ENCODE results near the gene RHBDD1. TPM values are rescaled to one million over a fixed set of nuclear protein-coding genes. Genes with fewer than 3 reads are reported as not detected.

RHBDD1 gene
- total and polyA plus RNA-seq, 2 donors (not counting 3 experiments of a cell fraction or from before 2014, with no cell fraction given) = 6.8 to 19.4 TPM

- DNase-seq (ENCODE audit: low read depth, low spot score) = no peak
- no peaks in the 10 kb centered on the region for H3K79me2 ChIP-seq (ENCODE audit: control insufficient read depth, insufficient read depth, low read length)
- H3K4me3 ChIP-seq (replicated peaks in 1 of 3; ENCODE audit: insufficient read depth in 1 of 3, low read depth in 1 of 3, low read length in 3 of 3) = no peak overlapping the region
- ChIA-PET POLR2A (no interaction called here), CTCF (no interaction called here)
- BruUV-seq (replicated peaks) = no TSS peak
- intact Hi-C loops (cut with micrococcal nuclease) (no loop called here), dilution Hi-C loops (cut with MboI; ENCODE audit: extremely low pct_ligation_motif_present, low sequenced_read_pairs) (no loop called here)
- H4K20me1 ChIP-seq (replicated peaks; ENCODE audit: control insufficient read depth, extremely low read depth, insufficient read depth, low read length) = no peaks in the 10 kb centered on the region
- H3K4me1 ChIP-seq (ENCODE audit: control insufficient read depth, extremely low read depth, insufficient read depth, low read length) = no peaks in the 10 kb centered on the region
- H3K4me2 ChIP-seq (ENCODE audit: insufficient read depth, low read length) = no peak overlapping the region
- no peaks in the 10 kb centered on the region for H3K36me3 ChIP-seq (ENCODE audit: control insufficient read depth in 2 of 2, extremely low read depth in 1 of 2, insufficient read depth in 2 of 2, low read length in 2 of 2)
- H3K27ac ChIP-seq (ENCODE audit: insufficient read depth, low read depth, low read length) = no peak overlapping the region
- H3K9me1 ChIP-seq (replicated peaks; ENCODE audit: control insufficient read depth, extremely low read depth, insufficient read depth, low read length) = no peaks in the 10 kb centered on the region
- no peaks in the 10 kb centered on the region for H3K27me3 ChIP-seq (ENCODE audit: control insufficient read depth in 2 of 2, insufficient read depth in 2 of 2, low read length in 2 of 2)
- FAIRE-seq = no peak
- no peak overlapping the region for H3K9ac ChIP-seq (replicated peaks; ENCODE audit: extremely low read depth, insufficient read depth, low read length)
- TF ChIP-seq EZH2 (IDR thresholded peaks at IDR 0.05; ENCODE audit: borderline replicate concordance, low read depth, low read length, severe bottlenecking) (no peak), GATA2 (IDR thresholded peaks at IDR 0.05; ENCODE audit: insufficient read depth, insufficient read length, low read depth, low read length) (no peak), POLR2AphosphoS5 (IDR thresholded peaks at IDR 0.05; ENCODE audit: insufficient read depth, low read depth, low read length) (no peak)
- no peaks in the 10 kb centered on the region for H3K9me3 ChIP-seq (replicated peaks; ENCODE audit: control insufficient read depth, insufficient read depth, low read length)
- no peak overlapping the region for H2AFZ ChIP-seq (ENCODE audit: low read depth, low read length)
These were observed 194.9 kb downstream of the RHBDD1 start for GRCh38 chr2:227030789-227031188.

- Histone ChIP-seq H3K4me2 (ENCODE audit: insufficient read depth, low read length) (no peak overlapping the region), H3K36me3 (ENCODE audit: control insufficient read depth in 2 of 2, extremely low read depth in 1 of 2, insufficient read depth in 2 of 2, low read length in 2 of 2) (no peaks in the 10 kb centered on the region), H3K27ac (ENCODE audit: insufficient read depth, low read depth, low read length) (no peak overlapping the region), H3K4me1 (ENCODE audit: control insufficient read depth, extremely low read depth, insufficient read depth, low read length) (no peaks in the 10 kb centered on the region), H3K9me1 (replicated peaks; ENCODE audit: control insufficient read depth, extremely low read depth, insufficient read depth, low read length) (no peaks in the 10 kb centered on the region), H3K9ac (replicated peaks; ENCODE audit: extremely low read depth, insufficient read depth, low read length) (no peak overlapping the region), H3K27me3 (ENCODE audit: control insufficient read depth in 2 of 2, insufficient read depth in 2 of 2, low read length in 2 of 2) (no peaks in the 10 kb centered on the region), H3K9me3 (replicated peaks; ENCODE audit: control insufficient read depth, insufficient read depth, low read length) (no peaks in the 10 kb centered on the region), H4K20me1 (replicated peaks; ENCODE audit: control insufficient read depth, extremely low read depth, insufficient read depth, low read length) (no peaks in the 10 kb centered on the region), H3K79me2 (ENCODE audit: control insufficient read depth, insufficient read depth, low read length) (no peaks in the 10 kb centered on the region), H2AFZ (ENCODE audit: low read depth, low read length) (no peak overlapping the region), H3K4me3 (replicated peaks in 1 of 3; ENCODE audit: insufficient read depth in 1 of 3, low read depth in 1 of 3, low read length in 3 of 3) (no peak overlapping the region)
- dilution Hi-C loops (cut with MboI; ENCODE audit: extremely low pct_ligation_motif_present, low sequenced_read_pairs) (no loop called here), intact Hi-C loops (cut with micrococcal nuclease) (no loop called here)
- BruUV-seq (replicated peaks) = no TSS peak
- DNase-seq (ENCODE audit: low read depth, low spot score) (no peak), FAIRE-seq (no peak)
- CTCF ChIA-PET = no interaction called here
- TF ChIP-seq JUN (IDR thresholded peaks at IDR 0.05; ENCODE audit: borderline replicate concordance, insufficient read depth, insufficient read length, low read depth) (no peak), CTCF (IDR thresholded peaks at IDR 0.05; ENCODE audit: extremely low read depth in 1 of 2, insufficient read depth in 1 of 2, low read depth in 1 of 2, low read length in 2 of 2) (no peak), MAX (IDR thresholded peaks at IDR 0.05; ENCODE audit: insufficient read depth, insufficient read length) (no peak), GATA2 (IDR thresholded peaks at IDR 0.05; ENCODE audit: insufficient read depth, insufficient read length, low read depth, low read length) (no peak), POLR2A (IDR thresholded peaks at IDR 0.05; ENCODE audit: low read depth, low read length) (no peak), POLR2AphosphoS5 (IDR thresholded peaks at IDR 0.05; ENCODE audit: insufficient read depth, low read depth, low read length) (no peak), MYC (IDR thresholded peaks at IDR 0.05; ENCODE audit: low read depth, low read length) (no peak), EZH2 (IDR thresholded peaks at IDR 0.05; ENCODE audit: borderline replicate concordance, low read depth, low read length, severe bottlenecking) (no peak), FOS (IDR thresholded peaks at IDR 0.05; ENCODE audit: borderline replicate concordance, insufficient read depth, low read length) (no peak)
- POLR2A ChIA-PET = no interaction called here
These were observed 195.5 kb downstream of the RHBDD1 start for GRCh38 chr2:227031379-227031778.
